T1000 (cell line): ENCODE results near the gene CHSY3.

Experiments used
- DNase-seq: peaks from one replicate; lab custom pipeline; 2025; ENCODE audit warnings: mixed read lengths; lab: John Stamatoyannopoulos, UW

The CHSY3 gene

DNA sequence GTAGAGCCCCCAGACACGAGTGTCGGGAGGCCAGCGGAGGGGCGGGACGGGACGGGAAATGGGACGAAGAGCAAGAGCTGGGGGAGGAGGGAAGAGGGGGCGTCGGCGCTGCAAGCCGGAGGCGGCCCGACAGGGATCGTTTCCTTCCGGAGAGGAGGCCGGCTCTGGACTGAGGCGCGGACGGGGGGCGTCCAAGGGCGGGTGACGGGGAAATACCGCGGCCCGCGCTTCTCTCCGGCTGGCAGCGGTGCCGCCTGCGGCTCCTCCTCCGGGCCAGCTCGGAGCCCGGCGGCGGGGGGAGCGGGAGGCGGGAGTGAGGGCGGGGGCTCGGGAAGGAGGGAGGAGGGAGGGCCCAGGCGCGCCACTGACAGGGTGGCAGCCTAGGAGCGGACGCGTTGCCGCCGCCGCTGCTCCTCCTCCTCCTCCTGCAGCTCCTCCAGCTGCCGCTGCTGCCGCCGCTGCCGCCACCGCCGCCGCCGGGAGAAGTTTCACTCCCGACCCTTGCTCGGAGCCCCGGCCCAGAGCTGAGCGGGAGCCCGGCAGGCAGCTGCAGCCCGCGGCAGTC, at the start of gene CHSY3:
Gene CHSY3 (plus strand): TSS at position 364 of the 565 bp plus-strand sequence.
- peak; percentile 72 for DNase-seq

GRCh38 chr5:129856325-129856724, 47.9 kb upstream of the CHSY3 start:
- no peak for DNase-seq

DNA sequence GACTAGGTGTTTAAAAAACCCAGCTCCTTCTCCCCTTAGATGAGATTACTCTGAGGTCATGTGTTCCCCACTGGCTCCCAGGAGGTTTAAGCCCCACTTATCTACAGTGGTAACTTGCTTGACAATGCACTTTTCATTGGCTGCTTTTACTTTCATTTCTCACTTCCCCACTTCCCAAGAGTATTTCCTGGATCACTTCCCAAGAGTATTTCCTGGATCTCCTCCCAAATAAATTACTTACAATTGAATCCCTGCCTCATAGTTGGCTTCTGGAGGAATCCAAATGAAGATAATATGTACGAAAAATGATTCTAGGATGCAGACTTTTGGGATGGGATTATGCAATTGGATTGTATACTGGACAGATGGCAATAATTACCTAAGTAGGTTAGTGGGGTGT, 47.1 kb upstream of the CHSY3 start:
- no peak for DNase-seq

GRCh38 chr5:129858131-129858675, 46.1 kb upstream of the CHSY3 start:
- DNase-seq: no peak

DNA sequence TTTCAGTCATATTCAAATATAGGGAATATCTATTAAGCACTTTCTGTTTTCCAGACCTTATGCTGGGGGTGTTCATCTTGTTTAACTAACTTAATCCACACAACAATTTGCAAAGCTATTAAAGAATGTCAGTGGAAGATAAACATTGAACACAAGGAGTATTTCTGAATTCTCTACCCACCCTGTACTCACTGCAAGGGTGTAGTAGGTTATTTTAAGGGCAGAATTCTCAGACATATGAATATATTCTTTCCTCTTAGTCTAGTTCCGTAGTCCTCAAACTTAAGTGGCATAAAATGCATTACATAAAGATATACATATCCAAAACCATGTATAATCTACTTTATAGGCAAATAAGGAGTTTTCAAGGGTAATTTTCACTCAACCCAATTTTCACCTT, 19.9 kb upstream of the CHSY3 start:
- DNase-seq: no peak

GRCh38 chr5:129899454-129899853, 4.8 kb upstream of the CHSY3 start:
- DNase-seq: no peak

GRCh38 chr5:129902816-129903215, 1.4 kb upstream of the CHSY3 start:
- DNase-seq: no peak

DNA sequence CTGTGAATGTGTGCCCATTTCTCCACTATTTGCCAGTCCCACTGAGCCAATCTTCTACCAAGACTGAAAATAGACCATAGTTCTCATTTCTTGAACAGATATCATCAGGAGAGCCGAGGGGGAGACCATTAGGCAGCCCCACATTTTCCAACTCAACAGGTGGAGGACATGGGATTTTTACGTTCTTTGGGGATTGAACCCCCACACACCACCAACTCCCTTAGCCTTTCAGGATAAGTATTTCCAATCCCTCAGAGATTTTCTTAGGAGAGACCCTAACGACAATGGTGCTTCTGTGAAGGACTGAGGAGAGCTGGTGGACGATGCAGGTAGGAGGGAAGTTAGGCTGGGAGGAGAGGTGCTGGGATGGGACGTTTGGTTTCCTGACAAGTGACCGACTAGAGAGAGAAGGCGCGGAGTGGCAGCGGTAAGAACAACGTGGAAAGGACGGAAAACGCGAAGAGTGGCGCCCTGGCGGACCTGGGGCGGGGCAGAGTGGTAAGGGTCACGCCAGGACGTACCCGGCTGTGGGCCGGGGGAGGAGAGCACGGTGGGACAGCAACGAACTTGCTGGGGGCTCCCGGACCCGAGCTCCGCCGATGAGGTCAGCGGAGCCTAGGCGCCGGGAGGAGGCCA, 681 bp upstream of the CHSY3 start:
- DNase-seq: no peak

DNA sequence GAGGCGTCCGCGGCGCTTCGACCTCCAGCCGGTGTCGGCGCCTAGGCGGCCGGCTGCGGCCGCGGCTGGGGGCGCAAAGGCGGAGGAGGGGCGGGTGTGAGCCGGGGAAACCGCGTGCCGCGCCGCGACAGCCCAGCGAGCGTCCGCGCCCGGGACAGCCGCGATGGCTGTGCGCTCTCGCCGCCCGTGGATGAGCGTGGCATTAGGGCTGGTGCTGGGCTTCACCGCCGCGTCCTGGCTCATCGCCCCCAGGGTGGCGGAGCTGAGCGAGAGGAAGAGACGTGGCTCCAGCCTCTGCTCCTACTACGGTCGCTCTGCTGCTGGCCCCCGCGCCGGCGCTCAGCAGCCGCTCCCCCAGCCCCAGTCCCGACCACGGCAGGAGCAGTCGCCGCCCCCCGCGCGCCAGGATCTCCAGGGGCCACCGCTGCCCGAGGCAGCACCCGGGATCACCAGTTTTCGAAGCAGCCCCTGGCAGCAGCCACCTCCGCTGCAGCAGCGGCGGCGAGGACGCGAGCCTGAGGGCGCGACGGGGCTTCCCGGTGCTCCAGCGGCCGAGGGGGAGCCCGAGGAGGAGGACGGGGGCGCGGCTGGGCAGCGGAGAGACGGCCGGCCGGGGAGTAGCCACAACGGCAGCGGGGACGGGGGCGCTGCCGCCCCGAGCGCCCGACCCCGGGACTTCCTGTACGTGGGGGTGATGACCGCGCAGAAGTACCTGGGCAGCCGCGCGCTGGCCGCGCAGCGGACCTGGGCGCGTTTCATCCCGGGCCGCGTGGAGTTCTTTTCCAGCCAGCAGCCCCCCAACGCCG, 605 bp downstream of the CHSY3 start:
- no peak for DNase-seq

DNA sequence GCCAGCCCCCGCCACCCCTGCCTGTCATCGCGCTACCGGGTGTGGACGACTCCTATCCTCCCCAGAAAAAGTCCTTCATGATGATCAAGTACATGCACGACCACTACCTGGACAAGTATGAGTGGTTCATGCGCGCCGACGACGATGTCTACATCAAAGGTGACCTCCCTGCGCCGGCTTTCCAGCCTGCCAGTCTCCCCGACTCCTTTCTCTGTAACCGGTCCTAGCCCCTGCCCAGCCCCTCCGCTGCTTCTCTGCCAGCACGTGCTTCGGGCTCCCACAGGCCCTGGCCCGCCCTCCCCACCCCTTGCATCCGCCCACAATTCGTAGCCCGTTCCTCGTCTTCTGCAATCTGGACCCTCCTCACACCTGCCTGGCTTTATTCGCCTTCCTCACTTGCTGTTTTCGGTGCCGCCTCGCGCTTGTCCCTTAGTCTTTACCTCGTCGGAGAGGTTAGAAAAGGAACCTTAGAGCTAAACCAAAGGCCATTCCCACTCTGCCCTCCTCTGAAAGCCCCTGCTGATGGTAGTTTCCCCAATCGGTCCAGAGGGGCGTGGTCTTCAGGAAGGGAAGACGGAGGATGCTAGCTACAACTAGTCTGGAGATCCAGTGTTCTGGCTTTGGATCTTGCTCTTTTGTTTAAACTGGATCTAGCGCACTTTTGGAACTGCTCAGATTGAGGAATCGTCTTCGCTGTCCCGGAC, 1.4 kb downstream of the CHSY3 start:
- no peak for DNase-seq

DNA sequence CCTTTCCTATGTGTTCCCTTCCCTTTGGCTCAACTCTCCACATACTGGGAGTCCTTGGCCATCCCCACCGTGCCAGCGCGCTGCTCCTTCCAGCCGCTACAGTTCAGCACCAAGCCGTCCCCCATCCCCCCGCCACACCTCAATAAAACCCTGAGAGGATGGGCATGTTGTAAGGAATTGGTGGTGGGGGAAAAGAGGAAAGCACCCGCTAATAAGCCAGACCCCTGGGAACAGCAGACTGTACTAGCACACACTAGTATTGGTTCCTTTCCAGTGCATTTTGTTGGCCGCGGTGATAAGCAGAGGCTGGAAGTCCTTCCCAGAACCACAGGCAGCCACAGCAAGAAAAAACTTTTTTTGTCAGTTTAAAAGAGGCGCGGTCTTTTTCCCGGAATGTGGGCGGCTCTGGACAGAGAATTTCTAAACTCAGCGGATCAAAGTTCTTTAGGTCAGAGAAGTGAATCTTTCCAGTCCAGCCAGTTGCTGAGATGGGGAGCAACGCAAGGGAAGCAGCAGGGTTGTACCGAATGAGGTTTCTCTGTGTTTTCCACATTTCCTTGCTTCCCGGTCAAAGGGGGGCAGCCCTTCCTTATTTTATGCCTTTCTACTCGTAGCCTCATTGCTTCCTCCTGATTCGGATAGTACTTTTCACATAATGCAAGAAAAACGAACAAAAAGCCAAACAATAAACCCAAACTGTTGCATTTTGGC, 2.1 kb downstream of the CHSY3 start:
- DNase-seq: no peak

GRCh38 chr5:129909225-129909624, 5.0 kb downstream of the CHSY3 start:
- no peak for DNase-seq

GRCh38 chr5:129912601-129913255, 8.5 kb downstream of the CHSY3 start:
- no peak for DNase-seq

DNA sequence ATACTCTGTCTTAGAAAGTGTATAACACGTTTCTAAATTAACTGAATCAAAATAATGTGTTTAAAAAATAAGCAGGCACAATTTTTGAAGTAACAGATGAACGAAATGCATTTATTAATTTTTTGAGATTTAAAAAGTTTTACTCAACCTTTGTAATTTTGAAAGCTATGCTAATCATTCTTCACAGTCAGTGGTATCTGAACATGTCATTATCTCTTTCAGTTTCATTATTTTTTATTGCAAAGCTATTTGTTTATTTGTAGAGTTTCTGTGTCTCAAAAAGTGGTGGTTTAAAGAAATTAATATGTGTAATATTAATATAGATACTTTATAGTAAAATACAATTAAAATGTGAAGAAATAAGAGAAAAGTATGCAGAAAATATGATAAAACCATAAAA, 11.2 kb downstream of the CHSY3 start:
- no peak for DNase-seq

GRCh38 chr5:129917224-129917623, 13.0 kb downstream of the CHSY3 start:
- DNase-seq: no peak

GRCh38 chr5:129921204-129921603, 16.9 kb downstream of the CHSY3 start:
- DNase-seq: no peak

GRCh38 chr5:129930221-129930620, 26.0 kb downstream of the CHSY3 start:
- no peak for DNase-seq

- no peak for DNase-seq
Measured at GRCh38 chr5:129935626-129936025, 31.4 kb downstream of the CHSY3 start.

- no peak for DNase-seq
Measured at GRCh38 chr5:129938077-129938476, 33.8 kb downstream of the CHSY3 start.

DNA sequence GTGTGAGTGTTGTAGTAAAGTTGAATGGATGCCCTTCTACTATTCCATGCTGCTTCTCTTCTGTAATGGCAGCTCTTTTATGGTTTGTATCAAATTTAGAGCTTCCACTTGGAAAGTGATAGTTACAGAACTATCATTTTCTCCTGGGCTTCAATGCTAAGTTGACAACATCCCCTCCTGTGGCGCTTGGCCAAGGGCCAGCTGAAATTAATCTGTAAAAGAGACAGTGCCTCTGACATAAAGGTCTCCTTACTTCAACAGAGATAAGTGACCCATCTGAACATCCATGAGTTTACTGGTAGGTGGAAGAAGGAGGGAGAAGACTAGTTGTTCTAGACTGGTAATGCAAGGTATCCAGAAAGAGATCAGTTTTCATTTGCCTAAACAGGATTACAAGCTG, 39.7 kb downstream of the CHSY3 start:
- no peak for DNase-seq

GRCh38 chr5:129945028-129945427, 40.8 kb downstream of the CHSY3 start:
- DNase-seq: no peak
